ENCODE measurements around the gene CCL19.
"Not testable (repeated sequence)": the region's sequence is repeated elsewhere in the genome, so short reads cannot be mapped to it uniquely, and the experiment has no call there.

CCL19 gene

GRCh38 chr9:34690983-34691935, at the start of gene CCL19:
Gene CCL19, minus strand, starts transcription at chr9:34691276. Its CDS starts 137 bp downstream, at chr9:34691139.
- DNase-seq = no peak

GRCh38 chr9:34740176-34740575, 49.1 kb upstream of the CCL19 start:
- DNase-seq = not testable (repeated sequence)

DNA sequence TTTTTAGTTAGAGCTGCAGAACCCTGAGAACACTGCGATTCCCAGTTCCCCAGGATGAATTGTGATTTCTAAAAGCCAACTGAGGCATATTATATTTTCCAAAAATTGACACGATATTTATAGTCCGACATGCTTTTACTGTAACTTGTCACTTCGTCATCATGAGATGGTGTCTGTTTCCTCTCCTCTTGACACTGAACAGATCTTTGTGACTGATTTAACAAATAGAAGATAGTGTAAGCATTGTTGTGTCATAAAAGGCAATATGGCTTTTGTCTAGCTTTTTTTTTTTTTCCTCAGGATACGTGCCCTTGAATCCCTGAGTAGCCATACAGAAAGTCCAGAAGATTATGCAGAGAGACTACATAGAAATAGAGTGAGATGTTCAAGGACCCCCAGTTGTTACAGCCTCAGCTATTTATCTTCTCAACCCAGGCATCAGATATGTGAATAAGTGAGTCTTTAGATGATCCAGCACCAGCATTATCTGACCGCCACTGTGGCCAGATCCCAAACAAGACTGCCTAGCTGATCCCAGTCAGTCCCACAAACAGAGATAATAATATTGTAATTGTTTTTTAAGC, 46.7 kb upstream of the CCL19 start:
- no peak for DNase-seq

GRCh38 chr9:34734720-34735119, 43.6 kb upstream of the CCL19 start:
- no peak for DNase-seq

- no peak for DNase-seq
These were observed 41.8 kb upstream of the CCL19 start for GRCh38 chr9:34732886-34733285.

DNA sequence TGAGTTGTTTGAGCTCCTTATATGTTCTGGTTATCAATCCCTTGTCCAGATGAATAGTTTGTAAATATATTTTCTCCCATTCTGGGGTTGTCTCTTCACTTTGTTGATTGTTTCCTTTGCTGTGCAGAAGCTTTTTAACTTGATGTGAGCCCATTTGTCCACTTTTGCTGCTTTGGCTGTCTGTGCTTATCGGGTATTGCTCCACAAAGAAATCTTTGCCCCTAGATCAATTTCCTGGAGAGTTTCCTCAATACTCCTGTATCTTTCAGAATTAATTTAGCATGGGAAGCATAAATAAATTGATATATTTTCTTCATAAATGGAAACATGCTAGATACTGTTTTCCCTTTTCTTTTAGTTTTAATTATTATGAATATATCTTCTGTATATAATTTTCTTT, 41.4 kb upstream of the CCL19 start:
- DNase-seq = no peak

- DNase-seq = no peak
These were observed 32.1 kb upstream of the CCL19 start for GRCh38 chr9:34723141-34723540.

- DNase-seq = not testable (repeated sequence)
These were observed 28.6 kb upstream of the CCL19 start for GRCh38 chr9:34719769-34720025.

GRCh38 chr9:34719021-34719768, 28.1 kb upstream of the CCL19 start:
- no peak for DNase-seq

GRCh38 chr9:34717996-34718614, 27.0 kb upstream of the CCL19 start:
- no peak for DNase-seq

GRCh38 chr9:34716711-34717110, 25.6 kb upstream of the CCL19 start:
- DNase-seq = no peak

DNA sequence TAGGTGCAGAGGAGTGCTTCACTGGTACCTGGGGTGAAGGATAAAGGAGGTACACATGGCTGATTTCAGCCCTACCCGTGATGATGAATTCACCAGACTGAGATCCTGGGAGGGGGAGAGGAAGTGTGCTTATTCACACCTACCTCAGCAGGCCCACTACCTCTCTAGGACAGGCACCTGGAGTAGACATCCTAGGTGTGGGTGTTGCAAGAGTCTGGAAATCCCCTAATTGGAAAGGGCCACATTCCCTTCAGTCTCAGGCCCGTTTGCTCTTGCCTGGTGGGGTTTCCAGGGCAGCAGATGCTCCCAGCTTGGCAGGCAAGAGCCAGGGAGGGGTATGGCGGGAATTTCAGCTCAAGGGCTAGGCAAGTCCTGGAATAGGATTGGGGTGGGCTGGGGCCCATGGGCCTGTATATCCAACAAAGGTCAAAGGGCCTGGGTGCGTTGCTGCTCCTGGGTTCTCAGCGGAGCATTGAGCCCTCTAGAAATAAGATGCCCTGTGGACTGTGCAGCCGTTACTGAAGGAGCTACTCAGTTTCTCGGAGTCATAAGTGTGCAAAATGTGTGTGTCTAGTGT, 24.7 kb upstream of the CCL19 start:
- no peak for DNase-seq

GRCh38 chr9:34714007-34714406, 22.9 kb upstream of the CCL19 start:
- DNase-seq = no peak

DNA sequence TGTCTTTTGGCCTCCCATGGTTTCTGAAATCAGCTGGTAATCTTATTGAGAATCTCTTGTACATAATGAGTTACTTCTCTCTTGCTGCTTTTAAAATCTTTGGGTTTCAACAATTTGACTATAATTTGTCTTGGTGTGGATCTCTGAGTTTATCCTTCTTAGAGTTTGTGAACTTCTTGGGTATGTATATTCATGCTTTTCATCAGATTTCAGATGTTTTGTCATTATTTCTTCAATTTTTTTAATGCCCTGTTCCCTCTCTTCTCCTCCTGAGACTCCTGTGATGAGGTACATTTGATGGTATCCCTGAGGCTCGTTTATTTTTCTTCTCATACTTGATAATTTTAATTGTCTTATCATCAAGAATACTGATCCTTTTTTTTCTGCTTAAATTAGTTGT, 21.1 kb upstream of the CCL19 start:
- no peak for DNase-seq

- DNase-seq = no peak
These were observed 18.9 kb upstream of the CCL19 start, which contains the start of gene CCL21 for GRCh38 chr9:34710023-34710422. Gene CCL21, minus strand, starts transcription at chr9:34710136. Its CDS starts 70 bp downstream, at chr9:34710066.

DNA sequence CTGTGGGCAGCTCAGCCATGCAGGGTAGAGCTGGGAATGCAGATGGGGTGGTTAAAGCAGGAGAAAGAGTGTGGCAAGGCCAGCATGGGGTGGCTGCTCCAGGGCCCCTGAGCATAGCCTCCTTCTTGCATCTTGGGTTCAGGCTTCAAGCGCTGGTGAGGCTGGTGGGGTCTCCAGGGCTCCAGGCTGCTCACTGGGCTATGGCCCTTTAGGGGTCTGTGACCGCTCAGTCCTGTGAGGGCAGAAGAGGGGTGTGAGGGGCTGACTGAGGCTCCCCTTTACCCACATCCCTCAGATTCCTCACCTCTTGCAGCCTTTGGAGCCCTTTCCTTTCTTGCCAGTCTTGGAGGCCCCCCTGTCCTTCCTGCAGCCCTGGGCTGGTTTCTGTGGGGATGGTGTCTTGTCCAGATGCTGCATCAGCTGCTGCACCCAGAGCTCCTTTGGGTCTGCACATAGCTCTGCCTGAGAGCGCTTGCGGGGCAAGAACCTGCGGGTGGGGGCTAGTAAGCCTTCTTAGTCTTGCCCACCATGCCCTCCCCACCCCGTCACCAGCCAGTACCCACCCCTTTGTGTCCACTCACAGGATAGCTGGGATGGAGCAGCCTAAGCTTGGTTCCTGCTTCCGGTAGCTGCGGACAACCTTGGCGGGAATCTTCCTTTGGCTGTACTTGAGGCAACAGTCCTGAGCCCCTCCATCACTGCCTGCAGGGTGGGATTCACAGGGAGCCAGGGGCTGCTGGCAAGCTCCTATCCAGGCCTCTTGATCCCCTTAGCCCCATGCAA, 18.3 kb upstream of the CCL19 start:
- no peak for DNase-seq

- DNase-seq = no peak
These were observed 16.1 kb upstream of the CCL19 start for GRCh38 chr9:34707130-34707529.

GRCh38 chr9:34701769-34702736, 11.0 kb upstream of the CCL19 start:
- DNase-seq = peak; percentile 12 to 31

DNA sequence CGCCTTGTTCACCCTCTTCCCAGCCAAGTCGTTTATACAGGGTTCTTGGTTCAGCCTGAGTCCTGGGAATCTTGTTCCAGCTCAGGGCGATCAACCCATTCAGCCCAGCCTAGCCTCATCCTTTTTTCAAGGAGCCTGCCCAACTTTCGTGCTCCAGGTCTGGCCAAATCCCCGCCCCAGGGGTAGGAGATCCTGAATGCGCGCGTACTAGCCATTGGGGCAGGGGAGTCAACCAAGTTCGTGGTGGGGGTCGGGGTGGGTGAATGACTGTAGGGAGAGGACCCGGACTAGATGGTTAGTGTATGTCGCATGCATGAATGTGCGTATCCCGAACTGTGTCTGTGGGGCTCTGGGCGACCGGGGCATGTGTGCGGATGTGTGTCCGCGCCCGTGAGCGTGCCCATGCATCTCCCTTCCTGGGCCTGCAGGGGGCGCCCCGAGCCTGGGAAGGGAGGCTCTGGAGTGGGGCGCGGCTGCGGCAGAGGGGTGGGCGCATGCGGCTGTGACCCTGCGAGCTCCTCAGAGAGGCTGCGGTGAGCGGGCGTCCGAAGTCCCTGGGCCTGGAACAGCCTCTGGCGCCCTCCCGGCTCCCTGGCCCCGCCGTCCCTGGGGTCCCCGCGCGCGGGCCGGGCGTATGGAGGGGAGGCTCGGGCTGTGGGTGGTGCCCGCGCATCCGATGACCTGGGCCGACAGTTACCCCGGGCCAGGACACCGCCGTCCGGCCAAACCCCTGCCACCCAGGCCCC, 10.1 kb upstream of the CCL19 start:
- peak in 1 of 2 experiments; percentile 13 for DNase-seq

- no peak for DNase-seq
These were observed 3.7 kb upstream of the CCL19 start for GRCh38 chr9:34694811-34695210.

All from NCI-H187 (cell line).